GM04503 (cell line): ENCODE data around the gene GRIA1.
"Not testable (repeated sequence)": the region's sequence is repeated elsewhere in the genome, so short reads cannot be mapped to it uniquely, and the experiment has no call there.

Experiments
- DNase-seq: peaks from one replicate; pipeline ENCODE4 v3.0.0-alpha.2; 2012; ENCODE audit warnings: low read depth

The GRIA1 gene

DNA sequence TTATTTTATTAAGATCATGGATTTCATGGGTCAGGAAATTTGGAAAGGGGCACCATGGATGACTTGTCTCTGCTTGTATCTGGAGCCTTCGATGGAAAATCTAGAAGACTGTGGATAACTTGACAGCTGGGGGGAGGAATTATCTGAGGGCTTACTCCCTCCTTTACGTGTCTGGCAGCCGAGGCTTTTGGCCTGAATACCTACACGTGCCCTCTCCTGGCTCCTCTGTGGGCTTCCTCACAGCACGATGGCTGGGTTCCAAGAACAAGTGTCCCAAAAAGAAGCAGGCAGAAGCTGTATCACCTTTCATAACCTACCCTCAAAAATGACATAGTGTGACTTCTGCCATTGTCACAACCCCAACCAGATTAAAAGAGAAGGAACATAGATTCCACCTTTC, 228.9 kb downstream of the GRIA1 start:
- no peak for DNase-seq

DNA sequence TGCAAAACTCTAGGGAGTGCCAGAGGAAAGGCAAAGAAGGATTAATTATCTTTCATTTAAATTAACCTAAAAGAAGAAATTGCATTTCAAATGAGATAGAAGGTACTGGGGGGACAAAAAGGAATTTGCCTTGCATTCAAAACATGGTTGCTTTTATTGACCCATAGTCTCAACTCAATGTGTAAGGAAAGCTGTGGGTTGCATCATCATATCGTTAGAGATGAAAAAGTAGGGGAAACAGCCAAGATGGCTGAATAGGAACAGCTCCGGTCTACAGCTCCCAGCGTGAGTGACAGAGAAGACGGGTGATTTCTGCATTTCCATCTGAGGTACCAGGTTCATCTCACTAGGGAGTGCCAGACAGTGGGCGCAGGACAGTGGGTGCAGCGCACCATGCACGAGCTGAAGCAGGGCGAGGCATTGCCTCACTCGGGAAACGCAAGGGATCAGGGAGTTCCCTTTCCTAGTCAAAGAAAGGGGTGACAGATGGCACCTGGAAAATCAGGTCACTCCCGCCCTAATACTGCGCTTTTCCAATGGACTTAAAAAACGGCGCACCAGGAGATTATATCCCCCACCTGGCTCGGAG, 232.6 kb downstream of the GRIA1 start:
- DNase-seq, result not testable (repeated sequence)

DNA sequence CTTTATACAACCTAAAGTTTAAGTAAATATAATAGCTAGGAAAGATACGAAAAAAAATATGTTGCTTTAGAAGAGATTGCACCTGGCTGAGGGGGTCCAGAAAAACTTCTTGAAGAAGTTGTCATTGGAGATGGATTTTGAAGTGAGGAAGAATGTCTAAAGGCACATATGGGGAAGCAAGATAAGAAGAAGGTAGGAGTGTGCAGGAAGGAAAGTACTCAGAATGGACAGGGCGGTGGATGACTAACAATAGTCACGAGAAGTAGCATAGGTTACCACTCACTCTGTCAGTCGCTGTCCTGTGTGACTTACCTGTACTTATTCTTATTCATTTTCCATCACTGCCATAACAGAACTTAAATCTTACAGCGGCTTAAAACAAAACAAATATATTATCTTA, 251.6 kb downstream of the GRIA1 start:
- no peak for DNase-seq

- DNase-seq, result no peak
These were observed 254.3 kb downstream of the GRIA1 start for GRCh38 chr5:153744751-153745150.

DNA sequence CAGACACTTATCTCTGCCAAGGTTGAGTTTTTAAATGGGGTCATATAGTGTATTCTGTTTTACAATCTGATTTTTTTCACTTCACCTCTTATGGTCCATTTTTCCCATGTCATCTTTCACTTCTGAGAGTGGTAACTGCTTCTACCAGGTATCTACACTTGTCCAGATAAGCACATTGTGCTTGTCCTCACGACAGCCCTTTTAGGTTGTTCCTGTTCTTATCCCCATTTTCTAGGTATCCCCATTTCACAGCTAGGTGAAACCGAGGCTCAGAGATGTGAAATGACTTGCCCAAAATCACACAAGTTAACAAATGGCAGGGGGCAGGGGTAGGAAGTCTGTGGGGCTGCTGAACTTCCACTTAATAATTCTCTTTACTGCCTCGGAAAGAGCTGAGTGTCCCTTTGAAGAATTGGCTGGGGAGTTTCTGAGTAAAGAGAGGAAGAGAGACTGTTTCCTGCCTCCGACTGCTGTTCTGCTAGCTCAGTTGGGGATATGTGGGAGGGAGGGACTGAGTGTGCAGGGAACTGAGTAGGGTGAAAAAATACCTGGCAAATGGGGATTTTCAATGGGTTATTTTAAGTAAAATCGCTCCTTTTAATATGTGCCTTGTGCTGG, 255.4 kb downstream of the GRIA1 start:
- DNase-seq, result no peak

GRCh38 chr5:153746440-153746839, 256.0 kb downstream of the GRIA1 start:
- DNase-seq, result no peak

- DNase-seq, result no peak
These were observed 258.4 kb downstream of the GRIA1 start for GRCh38 chr5:153748823-153749222.

DNA sequence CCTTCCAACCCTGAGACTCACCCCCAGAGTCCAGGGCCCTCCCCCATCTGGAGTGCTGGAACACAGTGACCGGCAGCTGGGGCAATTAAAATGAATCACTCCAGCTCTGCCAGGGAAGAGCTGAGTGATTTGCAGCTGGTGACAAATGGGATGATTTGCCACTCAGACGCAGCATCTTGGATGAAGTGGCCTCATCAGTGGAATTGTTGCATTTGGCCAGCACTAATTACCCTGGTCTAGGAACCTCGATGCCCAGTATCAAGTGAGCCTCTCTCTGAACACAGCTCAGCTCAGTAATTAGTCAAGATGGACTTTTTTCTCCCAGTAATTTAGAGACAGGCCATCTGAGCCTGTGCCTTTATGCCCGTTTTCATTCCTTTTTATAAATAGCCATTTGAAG, 259.5 kb downstream of the GRIA1 start:
- peak; percentile 29 for DNase-seq

GRCh38 chr5:153751251-153751650, 260.8 kb downstream of the GRIA1 start:
- no peak for DNase-seq

DNA sequence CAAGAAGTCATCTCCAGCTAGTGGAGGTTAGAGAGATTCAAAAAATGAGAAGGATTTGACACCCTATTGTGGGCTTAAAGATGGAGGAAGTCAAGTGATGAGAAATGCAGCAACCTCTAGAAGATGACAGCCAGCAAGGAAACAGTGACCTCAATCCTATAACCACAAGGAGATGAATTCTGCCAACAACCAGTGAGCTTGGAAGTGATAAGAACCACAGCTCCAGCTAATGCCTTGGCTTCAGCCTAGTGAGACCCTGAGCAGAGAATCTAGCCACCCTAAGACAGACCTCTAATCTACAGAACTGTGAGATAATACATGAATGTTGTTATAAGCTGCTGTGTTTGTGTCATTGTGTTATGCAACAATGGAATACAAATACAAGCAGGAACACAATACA, 262.4 kb downstream of the GRIA1 start:
- DNase-seq, result no peak

DNA sequence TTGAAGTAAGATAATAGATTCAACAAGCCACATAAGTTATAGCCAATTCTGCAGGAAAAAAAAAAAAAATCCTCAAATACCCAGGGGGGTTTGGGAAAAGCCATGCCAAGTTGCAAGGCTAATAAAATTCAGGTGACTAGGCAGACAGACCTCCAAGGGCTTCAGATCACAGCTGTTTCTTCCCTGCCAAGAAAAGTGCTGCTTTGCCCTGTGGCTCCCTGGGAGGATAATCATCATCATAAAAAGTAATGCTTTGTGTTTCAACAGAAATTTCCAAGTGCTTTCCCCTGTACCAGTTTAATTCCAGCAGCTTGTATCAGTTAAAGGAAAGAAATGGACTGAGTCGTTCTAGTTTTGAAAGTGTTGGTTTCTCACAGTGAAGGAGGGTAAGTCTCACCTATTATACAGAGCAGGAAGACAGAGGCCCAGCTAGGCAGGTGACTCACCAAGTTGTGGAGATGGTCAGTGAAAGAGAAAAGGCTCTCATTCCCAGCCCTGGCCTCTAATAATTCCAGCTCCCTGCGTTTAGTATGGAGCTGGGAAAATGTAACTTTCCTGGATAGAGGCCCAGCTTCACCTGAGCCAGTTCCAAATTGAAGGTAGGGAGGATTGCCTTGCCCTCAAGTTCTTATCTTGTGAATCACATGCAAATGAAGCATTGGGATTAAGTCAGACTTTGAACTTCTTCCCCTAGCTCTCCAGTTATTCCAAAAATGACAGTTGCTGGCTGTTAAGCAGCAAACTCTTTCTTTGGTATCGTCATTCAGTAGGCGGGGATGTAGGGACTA, 263.4 kb downstream of the GRIA1 start:
- DNase-seq, result no peak

- DNase-seq, result no peak
These were observed 265.5 kb downstream of the GRIA1 start for GRCh38 chr5:153755913-153756500.

- DNase-seq, result no peak
These were observed 266.1 kb downstream of the GRIA1 start for GRCh38 chr5:153756540-153756939.

GRCh38 chr5:153765987-153766386, 275.5 kb downstream of the GRIA1 start:
- no peak for DNase-seq

GRCh38 chr5:153767221-153768188, 277.0 kb downstream of the GRIA1 start:
- no peak for DNase-seq

GRCh38 chr5:153770066-153770465, 279.6 kb downstream of the GRIA1 start:
- DNase-seq, result no peak

DNA sequence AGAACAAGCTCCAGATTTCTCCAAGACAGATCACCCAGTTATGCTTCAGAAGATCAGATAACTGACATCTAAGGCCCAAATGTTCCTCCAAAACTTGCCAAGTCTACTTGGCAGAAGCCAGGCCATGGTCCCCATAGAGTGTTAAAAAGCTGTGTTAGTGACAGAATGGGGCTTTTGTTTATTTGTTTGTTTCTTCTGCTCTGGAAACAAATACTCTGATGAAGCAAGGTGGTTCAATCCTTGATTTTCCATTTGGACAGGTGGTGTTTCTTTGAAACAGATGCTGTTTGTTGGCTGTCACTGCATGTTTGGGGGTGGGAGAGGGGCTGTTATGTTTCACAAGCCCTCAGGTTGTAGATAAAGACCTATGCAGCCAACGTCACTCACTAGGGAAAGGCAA, 284.2 kb downstream of the GRIA1 start:
- no peak for DNase-seq

DNA sequence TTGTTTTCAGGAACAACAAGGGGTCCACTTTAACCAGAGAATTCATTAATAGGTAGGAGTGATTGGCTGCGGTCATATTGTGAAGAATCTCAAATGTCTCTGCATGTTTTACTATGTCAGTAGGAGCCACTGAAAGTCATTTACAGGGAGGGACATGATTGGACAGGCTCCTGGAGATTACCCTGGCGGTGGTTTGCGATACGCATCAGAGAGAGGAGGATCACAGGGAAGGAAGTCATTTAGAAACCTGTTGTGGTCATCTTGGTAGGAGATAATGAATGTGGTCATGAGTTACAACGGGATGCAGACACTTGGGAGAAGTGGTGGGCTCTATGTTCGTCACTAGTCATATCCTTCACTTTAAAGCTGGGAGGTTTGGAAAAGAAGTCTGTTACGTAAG, 285.5 kb downstream of the GRIA1 start:
- DNase-seq, result no peak

DNA sequence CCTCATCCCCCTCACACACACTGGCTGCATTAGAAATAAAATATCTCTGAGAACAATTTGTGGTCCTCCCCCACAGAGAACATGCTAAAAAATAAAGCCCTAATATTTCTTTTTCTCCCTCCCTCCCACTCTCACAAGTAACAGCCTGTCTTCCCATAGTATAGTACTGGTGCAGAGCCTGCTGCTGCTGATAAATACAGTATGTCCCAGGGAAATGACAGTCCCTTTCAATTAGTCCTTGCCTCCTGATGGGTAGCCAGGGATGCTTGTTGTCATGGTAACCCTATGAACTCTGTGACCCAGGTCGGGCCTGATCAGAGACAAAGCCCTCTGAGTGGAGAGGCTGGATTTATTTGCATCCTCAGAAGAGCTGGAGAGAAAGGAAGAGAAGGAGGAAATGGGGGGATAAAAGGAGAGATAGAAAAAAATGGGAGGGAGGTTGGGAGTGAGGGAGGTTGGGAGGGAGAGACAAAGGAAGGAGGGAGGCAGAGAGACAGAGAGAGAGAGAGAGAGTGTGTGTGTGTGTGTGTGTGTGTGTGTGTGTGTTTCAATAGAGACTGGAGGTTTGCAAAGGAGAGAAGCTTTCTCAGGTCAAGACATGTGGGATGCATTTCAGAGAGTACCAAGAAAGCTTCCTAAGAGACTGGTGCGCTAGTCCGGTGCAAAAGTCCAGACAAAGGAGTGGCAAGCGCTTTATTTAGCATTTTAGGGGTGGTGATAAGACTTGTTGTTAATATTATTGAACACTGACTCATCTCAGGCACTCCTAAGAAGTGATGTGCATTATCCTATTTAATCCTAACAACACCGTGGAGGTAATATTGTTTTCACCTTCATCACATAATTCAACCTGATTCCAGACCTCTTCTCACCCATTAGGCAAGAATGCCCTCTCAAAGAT, 287.5 kb downstream of the GRIA1 start:
- no peak for DNase-seq

GRCh38 chr5:153779836-153780235, 289.4 kb downstream of the GRIA1 start:
- DNase-seq, result no peak
